Stimulated activated naive CD4-positive, alpha-beta T cell (primary cell): Measurements from ENCODE around the gene CCDC124.

Experiments
- DNase-seq, 6 experiments: peaks; one replicate each; lab custom pipeline; 2025; lab: John Stamatoyannopoulos, UW

The CCDC124 gene

GRCh38 chr19:17953869-17954268 is 21.1 kb downstream of the CCDC124 start:
- DNase-seq, result no peak

- DNase-seq, result no peak
These were observed 21.6 kb downstream of the CCDC124 start for GRCh38 chr19:17954401-17954800.

- DNase-seq, result no peak
These were observed 24.5 kb downstream of the CCDC124 start for GRCh38 chr19:17957149-17957849.

GRCh38 chr19:17957885-17958284 is 25.1 kb downstream of the CCDC124 start:
- no peak for DNase-seq

- DNase-seq, result no peak
These were observed 31.3 kb downstream of the CCDC124 start for GRCh38 chr19:17963936-17964691.

GRCh38 chr19:17965370-17966128 is 32.7 kb downstream of the CCDC124 start:
- no peak for DNase-seq

- no peak for DNase-seq
These were observed 33.3 kb downstream of the CCDC124 start for GRCh38 chr19:17966129-17966483.

GRCh38 chr19:17966550-17967256 is 33.9 kb downstream of the CCDC124 start, which contains the start of gene KCNN1:
KCNN1 (plus strand) TSS chr19:17967107; CDS start chr19:17973889, 6,782 bp downstream.
- DNase-seq, result no peak

- no peak for DNase-seq
These were observed 34.6 kb downstream of the CCDC124 start for GRCh38 chr19:17967257-17968051.

GRCh38 chr19:17968362-17968761 is 35.5 kb downstream of the CCDC124 start:
- no peak for DNase-seq

- no peak for DNase-seq
These were observed 36.4 kb downstream of the CCDC124 start for GRCh38 chr19:17969096-17969792.

- DNase-seq, result no peak
These were observed 39.4 kb downstream of the CCDC124 start for GRCh38 chr19:17972230-17972629.

- no peak for DNase-seq
These were observed 40.9 kb downstream of the CCDC124 start for GRCh38 chr19:17973759-17974158.

GRCh38 chr19:17974551-17974950 is 41.7 kb downstream of the CCDC124 start:
- no peak for DNase-seq

- DNase-seq, result no peak
These were observed 42.2 kb downstream of the CCDC124 start for GRCh38 chr19:17975032-17975431.

GRCh38 chr19:17977021-17977420 is 44.2 kb downstream of the CCDC124 start:
- DNase-seq, result no peak

GRCh38 chr19:17977488-17977887 is 44.7 kb downstream of the CCDC124 start:
- no peak for DNase-seq

- no peak for DNase-seq
These were observed 48.8 kb downstream of the CCDC124 start for GRCh38 chr19:17981611-17982010.

- no peak for DNase-seq
These were observed 49.6 kb downstream of the CCDC124 start for GRCh38 chr19:17982430-17982829.

GRCh38 chr19:17985037-17985818 is 52.4 kb downstream of the CCDC124 start:
- no peak for DNase-seq
